Stimulated activated CD4-positive, alpha-beta T cell treated with anti-CD3 and anti-CD28 coated beads, TNF-alpha, amount 100 ng/mL, for 1 hour (primary cell): ENCODE data around the gene EMILIN1.
"Not testable (repeated sequence)": the region's sequence is repeated elsewhere in the genome, so short reads cannot be mapped to it uniquely, and the experiment has no call there.

Experiments used
- DNase-seq, 3 donors: peaks; one replicate each; pipeline ENCODE4 v3.0.0-alpha.2; 2020; ENCODE audit warnings: low read depth in 3 of 3, low spot score in 1 of 3

Gene EMILIN1

DNA sequence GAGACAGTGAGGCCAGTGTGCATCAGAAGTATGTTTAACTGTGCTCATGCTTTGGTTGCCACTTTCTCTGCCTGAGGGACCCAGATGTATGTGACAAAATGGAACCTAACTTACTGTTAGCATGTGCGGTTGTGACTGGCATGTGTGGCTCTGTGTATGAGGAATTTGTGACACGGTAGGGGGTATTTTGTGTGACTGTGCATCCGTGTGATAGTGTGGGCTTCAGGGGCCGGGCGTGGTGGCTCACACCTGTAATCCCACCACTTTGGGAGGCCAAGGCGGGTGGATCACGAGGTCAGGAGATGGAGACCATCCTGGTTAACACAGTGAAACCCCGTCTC, 40.9 kb downstream of the EMILIN1 start:
- DNase-seq, result not testable (repeated sequence)

DNA sequence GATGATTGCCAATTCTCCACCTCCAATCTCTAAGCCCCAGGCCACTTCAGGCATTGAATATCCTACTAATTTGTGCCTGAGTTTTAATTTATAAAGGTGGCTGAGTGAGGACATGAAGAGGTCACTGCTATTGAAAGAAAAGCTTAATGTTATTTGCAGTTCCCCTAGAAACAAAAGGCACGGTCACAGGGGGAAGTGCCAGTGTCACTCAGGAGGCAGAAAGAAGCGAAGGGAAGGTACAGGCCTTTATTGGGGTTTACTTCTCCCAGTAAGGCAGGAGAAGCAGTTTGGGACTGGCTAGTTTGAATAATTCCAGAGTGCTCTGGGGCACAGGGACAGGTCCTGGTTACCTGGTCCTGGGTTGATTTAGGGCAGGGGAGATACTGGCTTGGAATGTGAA, 43.5 kb downstream of the EMILIN1 start:
- no peak for DNase-seq

DNA sequence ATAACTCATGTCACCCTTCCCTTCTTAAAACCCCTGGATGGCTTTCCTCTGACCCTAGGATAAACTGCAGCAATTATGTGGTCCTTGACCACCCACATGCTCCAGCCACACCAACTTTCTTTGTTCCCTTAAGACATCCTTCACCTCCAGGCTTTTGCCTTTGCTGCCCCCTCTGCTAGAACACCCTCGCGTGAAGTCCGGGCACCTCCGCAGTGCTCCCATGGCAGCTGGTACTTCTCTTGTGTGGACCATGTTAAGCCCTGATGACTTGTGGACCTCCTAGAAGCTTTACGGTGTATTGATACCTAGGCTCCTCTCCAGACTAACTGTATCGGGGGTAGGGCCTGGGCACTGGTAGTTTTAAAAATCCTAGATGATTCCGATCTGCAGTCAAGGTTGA, 44.4 kb downstream of the EMILIN1 start:
- DNase-seq, result no peak

DNA sequence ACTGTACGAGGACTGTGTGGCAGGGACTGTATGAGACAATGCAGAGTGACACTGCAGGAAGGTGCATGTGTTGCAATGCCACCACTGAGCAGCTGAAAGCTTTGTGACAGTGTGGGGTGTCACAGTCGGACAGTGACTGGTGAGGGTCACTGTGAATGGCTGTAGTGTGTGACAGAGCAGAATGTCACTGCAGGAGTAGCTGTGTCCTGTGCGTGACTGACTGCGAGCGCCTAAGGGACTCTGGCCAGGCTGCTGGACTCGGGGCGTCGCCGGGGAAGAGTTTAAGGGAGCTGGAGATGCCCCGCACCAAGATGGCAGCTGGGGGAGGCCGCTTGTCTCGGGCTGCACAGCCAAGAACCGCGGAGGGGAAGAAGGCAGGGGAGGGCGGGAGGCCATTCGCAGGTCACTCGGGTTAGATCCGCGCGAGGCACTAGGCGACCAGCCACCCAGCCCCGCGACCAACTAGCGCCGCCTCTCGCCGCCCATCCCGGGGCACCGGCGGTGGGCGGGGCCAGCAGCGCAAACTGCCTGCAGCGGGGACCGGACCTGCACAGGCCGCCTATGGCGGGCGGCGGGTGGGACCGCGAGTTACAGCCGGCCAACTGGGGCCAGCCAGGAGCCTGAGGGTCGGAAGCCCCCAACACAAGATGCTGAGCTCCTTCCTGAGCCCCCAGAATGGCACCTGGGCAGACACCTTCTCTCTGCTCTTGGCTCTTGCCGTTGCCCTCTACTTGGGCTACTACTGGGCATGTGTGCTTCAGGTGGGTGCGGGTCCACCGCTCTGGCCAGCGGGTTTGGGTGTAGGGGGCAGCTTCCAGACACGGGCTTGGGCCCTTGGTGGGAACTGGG, 45.1 kb downstream of the EMILIN1 start, which contains the start of gene ABHD1:
ABHD1 (plus strand) TSS at position 514 of the 849 bp plus-strand sequence; CDS start at position 648, 134 bp downstream.
- DNase-seq, result peak; percentile 18 to 49 (median 30)

GRCh38 chr2:27125104-27125503, 46.7 kb downstream of the EMILIN1 start:
- no peak for DNase-seq

DNA sequence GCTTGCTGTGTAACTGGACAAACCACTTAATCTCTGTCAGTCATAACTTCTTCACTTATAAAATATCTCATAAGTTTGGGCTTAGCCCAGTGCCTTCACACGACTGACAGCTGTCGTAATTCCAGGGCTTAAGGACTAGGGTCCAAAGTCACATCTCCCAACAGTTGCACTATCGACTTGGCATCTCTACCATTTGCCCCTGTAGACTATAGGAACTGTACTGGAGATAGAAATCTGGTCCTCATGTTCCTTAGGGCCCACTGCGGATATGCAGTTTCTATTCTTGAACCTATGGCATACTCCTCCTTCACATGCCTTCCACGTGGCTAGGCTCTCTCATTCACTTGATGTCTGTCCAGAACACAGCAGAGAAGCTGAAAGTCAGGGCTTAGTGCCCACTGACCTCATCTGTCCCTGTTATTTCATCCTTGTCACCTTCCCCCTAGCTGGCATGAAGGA, 47.9 kb downstream of the EMILIN1 start:
- DNase-seq, result no peak

DNA sequence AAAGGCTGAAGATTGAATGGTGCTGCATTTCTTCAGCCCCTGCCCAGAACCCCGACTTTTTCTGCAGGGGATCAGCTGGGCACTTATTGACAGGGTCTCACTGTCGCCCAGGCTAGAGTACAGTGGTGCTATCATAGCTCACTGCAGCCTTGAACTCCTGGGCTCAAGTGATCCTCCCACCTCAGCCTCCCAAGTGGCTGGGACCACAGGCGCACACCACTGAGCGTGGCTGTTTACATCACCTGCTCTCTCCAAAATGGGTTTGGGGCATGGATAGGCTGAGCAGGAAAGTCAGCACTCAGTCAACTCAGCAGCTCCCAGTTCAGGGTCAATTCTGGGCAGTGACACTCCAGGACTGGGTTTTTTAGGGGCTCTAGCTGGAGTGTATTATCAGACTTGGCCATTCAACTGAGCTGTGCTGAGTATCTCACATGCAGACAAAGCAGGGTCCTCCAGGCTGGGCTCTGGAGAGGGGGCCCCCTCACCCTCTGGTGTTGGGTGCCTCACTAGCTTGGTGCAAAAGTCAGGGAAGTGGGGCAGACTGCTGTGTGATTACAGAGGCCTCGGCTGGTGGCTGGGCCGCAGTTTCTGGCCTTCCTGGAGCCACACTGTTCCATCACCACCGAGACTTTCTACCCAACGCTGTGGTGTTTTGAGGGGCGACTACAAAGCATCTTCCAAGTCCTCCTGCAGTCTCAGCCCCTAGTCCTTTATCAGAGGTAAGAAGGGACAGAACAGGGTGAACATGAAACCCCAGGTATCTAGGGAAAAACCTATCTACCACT, 49.7 kb downstream of the EMILIN1 start:
- no peak for DNase-seq

GRCh38 chr2:27128668-27129571, 50.5 kb downstream of the EMILIN1 start:
- DNase-seq, result no peak

- DNase-seq, result no peak
Measured at GRCh38 chr2:27130396-27130795, 52.0 kb downstream of the EMILIN1 start.

DNA sequence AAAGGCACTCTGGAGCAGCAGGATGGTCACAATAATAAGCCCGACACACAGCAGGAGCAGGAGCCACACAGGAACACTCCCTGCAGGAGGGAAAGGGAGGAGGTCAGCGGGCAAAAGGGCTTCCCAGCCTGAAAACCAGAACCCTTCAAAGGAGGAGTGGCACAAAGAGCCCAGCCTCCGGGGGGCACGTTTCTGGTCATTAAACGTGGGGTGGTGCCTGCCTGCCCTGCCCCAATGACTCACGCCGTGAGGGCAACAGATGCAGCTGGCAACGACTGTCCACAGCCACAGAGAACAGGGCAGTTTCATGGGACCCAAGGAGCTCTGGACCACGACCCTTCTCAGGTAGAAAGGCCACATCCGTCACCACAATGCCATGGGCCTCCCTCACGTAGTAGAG, 53.0 kb downstream of the EMILIN1 start:
- no peak for DNase-seq

GRCh38 chr2:27133195-27133875, 54.9 kb downstream of the EMILIN1 start:
- DNase-seq, result no peak

GRCh38 chr2:27133905-27134780, 55.7 kb downstream of the EMILIN1 start, which contains the start of gene PREB:
TSS of gene PREB (minus strand) at chr2:27134636. CDS start at chr2:27134421, 215 bp downstream.
- peak; percentile 95 to 99 (median 97) for DNase-seq

- no peak for DNase-seq
Measured at GRCh38 chr2:27134781-27135477, 56.5 kb downstream of the EMILIN1 start.

DNA sequence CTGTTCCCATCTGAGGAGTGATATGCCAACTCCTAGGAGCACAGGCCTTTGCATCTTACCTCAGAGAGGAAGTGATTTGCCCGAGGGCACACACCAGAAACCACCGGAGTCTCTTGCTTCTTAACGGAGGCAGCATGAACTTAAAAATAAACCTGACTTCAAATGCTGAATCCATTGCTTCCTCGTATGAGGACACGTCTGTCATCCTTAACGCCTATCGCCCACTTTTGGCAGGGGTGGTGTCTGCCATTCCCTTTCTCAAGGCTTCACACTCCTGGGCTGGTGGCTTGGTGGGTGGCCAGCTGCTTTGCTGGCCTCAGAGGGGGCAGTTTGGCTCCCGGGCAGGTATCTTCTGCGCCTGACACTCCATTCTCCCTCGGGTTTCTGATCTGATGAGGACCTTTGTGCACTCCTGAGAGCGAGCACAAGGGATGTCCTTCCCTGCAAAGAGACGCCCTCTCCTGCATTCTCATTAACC, 57.1 kb downstream of the EMILIN1 start:
- no peak for DNase-seq
